GM21717 (cell line): ENCODE data around the gene NXF1.
A peak's percentile ranks its signal among the peaks of the same experiment; 100 is the strongest.
"Not testable (repeated sequence)": the region's sequence is repeated elsewhere in the genome, so short reads cannot be mapped to it uniquely, and the experiment has no call there.

Experiments
- ATAC-seq: cut with Tn5 transposase; IDR thresholded peaks from one replicate; pipeline ENCODE4 v1.9.1; 2021; ENCODE audit warnings: mild to moderate bottlenecking, moderate library complexity; ENCODE audit not compliant: unreplicated experiment

Gene NXF1

DNA sequence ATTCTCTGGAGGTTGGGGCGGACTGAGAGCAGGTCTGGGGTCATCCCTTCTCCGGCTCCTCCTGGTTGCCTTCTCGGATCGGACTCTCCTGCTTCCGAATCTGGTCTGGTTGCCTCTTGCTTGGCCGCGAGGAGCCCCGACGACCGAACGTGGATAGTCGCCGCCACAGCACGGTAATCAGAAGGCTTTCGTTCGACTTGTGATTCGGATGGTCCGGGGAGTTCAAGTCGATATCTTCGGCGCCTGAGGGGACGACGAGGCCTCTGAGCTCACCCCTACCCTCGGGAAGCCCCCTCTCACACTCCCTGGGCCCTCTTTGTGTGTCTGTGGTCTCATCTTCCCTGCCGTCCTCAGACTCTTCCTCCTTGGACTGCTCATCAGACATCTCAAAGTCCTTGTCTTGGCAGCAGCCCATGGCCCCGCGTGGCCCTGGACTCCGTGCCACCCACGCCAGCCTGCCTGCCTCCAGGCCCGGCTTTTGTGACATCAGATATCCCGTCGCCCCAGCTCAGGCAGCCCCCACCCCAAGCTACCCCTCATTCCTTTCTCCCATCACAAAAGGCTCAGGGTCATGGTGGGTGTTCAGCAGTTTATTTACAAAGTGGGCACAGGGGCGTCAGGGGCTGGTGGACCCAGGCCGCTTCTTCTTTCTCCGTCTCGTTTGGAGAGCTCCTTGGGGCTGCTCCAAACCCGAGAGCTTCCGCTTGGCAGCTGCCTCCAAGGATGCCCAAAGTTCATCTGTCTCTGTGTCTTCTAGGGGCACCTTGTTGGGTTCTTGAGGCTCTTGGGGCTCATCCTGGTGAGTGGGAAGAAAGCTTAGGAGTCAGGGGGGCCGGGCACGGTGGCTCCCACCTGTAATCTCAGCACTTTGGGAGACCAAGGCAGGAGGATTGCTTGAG lies 27.3 kb upstream of the NXF1 start, which contains the start of gene TEX54:
Gene TEX54, minus strand, starts transcription at position 506 of the 899 bp plus-strand sequence.
- ATAC-seq, result no peak

GRCh38 chr11:62831520-62832335 lies 26.5 kb upstream of the NXF1 start, which contains the start of gene STX5:
Gene STX5 (minus strand): TSS chr11:62832051. CDS start chr11:62831243, 808 bp downstream.
- ATAC-seq, result peak; percentile 71

GRCh38 chr11:62830904-62831519 lies 25.8 kb upstream of the NXF1 start:
- ATAC-seq, result no peak

- ATAC-seq, result not testable (repeated sequence)
These were observed 22.9 kb upstream of the NXF1 start for GRCh38 chr11:62828130-62828529.

- no peak for ATAC-seq
These were observed 18.4 kb upstream of the NXF1 start for GRCh38 chr11:62823677-62824076.

GRCh38 chr11:62817129-62817528 lies 11.9 kb upstream of the NXF1 start:
- ATAC-seq, result no peak

GRCh38 chr11:62816557-62816956 lies 11.3 kb upstream of the NXF1 start:
- no peak for ATAC-seq

DNA sequence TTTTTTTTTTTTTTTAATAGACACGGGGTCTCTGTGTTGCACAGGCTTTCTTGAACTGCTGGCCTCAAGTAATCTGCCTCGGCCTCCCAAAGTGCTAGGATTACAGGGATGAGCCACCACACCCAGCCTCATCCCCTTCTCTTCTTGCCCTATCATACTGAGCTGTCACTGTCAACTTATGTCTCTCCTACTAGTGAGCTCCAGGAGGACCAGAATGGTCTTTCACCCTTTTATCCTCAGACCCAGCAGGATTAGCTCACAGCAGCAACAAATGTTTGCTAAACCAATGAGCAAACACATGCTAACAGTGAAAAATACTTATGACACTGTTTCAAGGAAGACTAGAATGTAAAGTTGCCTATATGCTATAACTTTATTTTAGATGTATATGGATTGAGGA lies 6.4 kb upstream of the NXF1 start:
- ATAC-seq, result no peak

GRCh38 chr11:62810748-62811147 lies 5.5 kb upstream of the NXF1 start:
- ATAC-seq, result no peak

DNA sequence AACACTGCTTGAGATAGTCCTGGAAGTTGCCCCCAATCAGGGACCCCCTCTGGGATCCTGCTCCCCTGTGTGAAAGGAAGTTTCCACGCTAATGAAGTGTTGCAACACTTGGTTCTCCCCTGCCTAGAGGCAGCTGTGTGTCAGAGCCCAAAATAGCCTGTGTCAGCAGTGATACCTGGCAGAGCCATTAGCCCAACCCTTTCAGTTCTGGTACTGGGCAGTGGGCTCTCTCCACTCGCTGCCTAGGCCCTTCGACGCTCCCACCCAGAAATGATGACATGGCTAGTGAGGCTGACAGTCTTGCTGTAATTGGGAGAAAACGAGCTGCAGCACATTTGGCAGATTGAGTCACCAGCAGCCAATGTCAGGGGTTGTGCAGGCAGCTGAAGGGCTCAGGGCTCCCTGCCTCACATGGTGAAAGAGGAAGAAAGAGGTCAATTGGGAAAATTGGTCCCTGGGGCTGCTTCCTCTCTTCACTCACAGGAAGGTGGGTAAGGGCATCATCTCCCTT lies 1.4 kb upstream of the NXF1 start:
- no peak for ATAC-seq

GRCh38 chr11:62805961-62806441 lies 761 bp upstream of the NXF1 start:
- no peak for ATAC-seq

GRCh38 chr11:62804310-62805075 lies 747 bp downstream of the NXF1 start:
- peak; percentile 2 for ATAC-seq

DNA sequence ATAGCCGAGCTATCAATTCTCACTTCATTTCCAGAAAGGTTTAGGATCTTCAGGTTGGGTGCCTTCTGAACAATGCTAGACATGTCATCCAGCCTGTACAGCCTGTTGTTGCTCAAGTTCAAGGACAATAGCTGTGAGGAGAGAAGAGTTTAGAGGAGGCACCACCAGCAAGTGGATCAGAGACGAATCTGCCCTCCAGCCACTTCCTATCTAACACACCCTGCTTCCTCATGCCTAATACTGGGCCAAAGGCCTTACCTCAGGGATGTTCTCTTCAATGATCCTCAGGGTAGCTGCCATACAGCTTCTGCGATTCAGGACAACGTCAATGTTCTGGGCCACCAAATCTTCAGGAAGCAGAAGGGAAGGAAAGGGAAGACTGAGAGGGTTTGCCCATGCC lies 4.2 kb downstream of the NXF1 start:
- no peak for ATAC-seq

- ATAC-seq, result no peak
These were observed 5.8 kb downstream of the NXF1 start for GRCh38 chr11:62799486-62799885.

GRCh38 chr11:62796281-62796680 lies 9.0 kb downstream of the NXF1 start:
- ATAC-seq, result no peak

- ATAC-seq, result no peak
These were observed 11.0 kb downstream of the NXF1 start for GRCh38 chr11:62794201-62794775.

DNA sequence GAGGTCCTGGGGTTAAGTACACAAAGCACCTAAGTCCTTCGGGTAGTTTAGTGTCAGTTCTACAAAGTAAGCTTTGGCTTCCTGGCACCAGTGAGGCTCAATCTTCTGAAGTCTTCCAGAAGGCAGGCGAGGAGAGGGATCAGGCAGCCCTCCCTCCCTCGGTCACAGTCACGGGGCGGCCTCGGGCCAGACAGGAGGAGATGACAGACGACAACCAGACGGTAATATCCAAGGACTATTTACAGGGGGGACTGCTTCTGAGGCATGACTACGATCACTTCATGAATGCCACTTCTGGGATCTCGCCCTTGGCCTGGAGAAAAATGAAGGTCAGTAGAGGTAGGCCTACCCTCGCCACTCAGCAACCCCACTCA lies 13.1 kb downstream of the NXF1 start:
- no peak for ATAC-seq

DNA sequence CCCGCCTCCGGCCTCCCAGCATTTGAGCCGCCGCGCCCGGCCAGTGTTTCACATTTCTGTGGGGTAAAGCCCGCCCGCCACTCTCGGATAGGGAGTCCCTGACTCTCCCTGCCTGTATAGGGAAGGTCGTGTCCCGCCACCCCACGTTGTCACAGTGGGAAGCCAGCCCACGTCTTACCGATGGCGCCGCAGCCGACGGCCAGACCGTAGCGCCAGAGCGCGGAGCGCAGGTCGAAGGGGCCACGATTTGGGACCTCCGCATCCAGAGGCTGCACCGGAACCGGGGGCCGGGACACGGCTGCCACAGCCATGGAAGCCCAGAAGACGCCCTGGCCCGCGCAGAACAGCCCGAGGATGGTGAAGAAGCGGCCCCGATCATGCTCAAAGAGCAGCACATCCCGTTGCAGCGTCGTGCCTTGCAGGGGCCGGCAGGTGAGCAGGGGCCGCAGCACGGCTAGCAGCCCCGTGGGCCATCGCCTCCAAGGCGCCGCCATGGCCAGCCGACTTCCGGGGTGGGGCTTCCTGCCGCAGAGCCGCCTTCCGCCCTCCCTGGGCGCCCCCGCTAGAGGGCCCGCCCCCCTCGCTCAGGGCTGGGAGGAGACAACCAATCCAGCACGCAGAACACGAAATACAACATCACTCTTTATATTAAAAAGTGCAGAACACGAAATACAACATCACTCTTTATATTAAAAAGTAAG lies 13.6 kb downstream of the NXF1 start, which contains the start of gene TMEM223:
Gene TMEM223, minus strand, starts transcription at position 506 of the 701 bp plus-strand sequence. Its CDS starts 12 bp downstream, at position 494.
- ATAC-seq, result peak; percentile 64

DNA sequence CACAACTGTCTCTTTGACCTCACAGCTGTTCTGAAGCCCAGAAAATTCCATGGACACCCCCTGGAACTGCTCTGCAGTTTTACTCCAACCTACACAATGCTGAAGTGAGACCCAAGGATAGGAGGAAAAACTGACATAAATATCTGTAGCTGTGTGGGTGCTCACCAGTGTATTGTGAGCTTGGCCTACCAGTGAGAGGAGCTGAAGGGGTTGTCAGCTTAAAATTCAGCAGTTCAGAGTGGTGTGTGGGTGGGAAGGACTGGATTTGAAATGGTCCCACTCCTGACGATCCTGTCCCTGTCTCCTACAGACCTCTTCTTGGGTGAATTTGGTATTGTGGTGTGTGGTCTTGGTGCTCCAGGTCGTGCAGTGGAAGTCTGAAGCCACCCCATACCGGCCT lies 15.7 kb downstream of the NXF1 start:
- no peak for ATAC-seq
